Superior temporal gyrus (tissue), 1 donor: ENCODE measurements around the gene CACFD1.

ENCODE experiments used
- DNase-seq: peaks from one replicate; pipeline ENCODE4 v3.0.0-alpha.2; 2016; ENCODE audit errors: extremely low spot score

CACFD1 gene

DNA sequence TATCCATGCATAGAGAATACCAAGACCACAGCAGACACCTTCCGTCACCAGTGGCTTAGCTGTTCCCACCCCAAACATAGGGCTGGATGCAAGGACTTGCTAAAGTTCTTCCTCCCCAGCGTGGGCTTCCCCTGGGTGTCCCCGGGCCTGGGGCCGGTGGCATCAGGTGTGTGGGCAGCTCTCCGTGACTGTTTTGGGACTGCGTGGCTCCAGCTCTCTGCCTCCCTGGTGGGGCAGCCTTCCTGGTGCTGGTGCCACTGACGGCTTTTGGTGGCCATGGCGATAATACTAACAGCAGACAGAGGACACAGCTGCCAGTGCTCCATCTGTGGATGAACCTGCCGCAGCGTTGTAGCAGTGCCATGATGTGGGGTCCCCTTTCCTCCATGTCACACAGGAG lies 4.9 kb downstream of the CACFD1 start:
- DNase-seq: no peak

DNA sequence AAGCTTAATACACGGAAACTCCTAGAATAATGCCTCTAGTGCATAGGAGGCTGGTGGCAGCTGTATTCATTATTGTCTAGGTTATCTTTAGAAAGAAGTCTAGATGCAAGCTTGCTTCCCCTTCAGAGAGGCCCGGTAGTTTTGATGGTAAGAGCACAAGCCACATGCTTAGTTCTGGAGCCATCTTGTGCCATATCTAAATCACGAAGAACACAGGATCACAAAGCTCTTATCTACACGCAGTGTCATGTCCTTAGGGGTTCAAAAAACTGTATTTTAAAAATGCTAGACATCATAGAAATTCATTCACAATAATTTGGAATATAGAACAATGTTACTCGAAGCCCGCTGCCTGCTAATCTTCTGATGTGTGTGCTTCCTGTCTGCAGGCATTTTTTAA lies 6.2 kb downstream of the CACFD1 start:
- no peak for DNase-seq

DNA sequence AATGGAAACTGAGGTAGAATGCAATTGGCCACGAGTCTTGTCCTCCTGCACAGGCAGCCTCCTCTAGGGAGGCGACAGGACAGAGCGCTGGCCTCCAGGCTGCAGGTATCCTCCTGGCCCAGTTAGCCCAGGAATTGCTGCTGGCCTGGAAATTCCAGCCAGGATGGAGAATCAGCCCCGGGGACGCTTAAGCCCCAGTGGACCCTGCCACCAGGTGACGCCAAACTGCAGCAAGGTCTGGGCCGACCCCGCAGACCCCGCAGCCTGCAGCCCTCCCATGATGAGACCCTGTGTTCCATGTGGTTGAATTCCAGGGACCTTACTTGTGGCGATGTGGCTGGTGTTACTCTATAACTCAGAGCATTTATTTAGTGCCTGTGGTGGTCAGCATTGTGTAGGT lies 7.3 kb downstream of the CACFD1 start:
- DNase-seq: no peak

DNA sequence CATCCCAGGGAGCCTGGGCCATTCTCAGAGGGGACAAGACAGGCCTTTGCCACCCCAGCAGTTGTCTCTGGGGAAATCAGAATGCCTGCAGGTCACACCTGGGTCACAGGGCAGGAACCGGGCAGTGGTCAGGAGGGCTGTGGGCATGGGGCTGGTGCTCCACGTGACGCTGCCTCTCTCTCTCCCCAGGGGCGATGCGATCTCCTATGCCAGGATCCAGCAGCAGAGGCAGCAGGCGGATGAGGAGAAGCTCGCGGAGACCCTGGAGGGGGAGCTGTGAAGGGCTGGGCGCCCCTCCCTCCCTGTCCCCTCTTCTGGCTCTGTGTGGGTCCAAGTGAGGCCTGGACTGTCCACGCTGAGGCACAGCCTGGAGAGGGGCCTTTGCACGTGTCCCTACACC lies 8.6 kb downstream of the CACFD1 start:
- no peak for DNase-seq

DNA sequence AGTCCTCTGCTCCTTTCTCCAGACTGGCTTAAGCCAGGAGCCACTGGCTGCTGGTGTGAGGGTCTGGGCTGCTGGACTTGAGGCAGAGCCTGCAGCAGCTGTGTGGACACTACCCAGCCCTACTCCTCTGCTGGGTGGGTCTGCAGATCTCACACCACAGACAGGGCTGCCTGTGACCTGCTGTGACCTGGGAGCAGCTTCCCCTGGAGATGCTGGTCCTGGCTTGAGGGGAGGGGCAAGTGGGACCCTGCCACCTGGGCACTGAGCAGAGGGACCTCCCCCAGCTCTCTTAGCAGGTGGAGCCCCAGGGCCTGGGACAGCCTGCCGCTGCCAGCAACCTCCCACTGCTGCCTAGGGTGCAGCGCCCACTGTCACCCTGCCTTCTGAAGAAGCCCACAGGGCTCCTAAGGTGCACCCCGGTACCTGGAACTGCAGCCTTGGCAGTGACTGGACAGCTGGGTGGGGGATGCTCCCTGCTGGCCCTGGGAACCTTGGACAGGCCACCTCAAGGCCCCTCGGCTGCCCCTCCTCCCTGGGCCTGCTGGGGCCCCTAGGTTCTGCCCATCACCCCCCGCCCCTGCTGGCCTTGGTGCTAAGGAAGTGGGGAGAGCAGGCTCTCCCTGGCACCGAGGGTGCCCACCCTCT lies 9.1 kb downstream of the CACFD1 start:
- no peak for DNase-seq

DNA sequence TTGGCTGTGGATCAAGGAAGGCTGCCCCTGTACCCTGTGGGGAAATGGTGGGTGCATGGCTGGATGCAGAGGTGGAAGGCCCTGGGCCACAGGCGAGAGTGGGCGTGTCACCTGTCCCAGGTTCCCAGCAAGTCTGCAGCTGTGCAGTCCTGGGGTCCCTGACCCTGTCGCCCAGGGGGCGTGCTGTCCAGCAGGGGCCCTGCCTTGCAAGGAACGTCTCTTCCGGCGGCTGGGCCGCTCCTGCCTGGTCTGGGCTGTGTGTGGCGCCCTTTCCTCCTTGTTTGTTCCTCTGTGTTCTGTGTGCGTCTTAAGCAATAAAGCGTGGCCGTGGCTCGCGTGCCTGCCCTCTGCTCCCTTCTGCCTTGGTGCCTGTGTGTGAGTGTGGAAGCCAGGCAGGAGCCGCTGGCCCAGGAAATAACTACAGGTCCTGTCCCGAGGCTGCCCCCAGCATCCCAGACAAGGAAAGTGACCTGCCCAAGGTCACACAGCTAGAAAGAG lies 10.7 kb downstream of the CACFD1 start:
- no peak for DNase-seq

DNA sequence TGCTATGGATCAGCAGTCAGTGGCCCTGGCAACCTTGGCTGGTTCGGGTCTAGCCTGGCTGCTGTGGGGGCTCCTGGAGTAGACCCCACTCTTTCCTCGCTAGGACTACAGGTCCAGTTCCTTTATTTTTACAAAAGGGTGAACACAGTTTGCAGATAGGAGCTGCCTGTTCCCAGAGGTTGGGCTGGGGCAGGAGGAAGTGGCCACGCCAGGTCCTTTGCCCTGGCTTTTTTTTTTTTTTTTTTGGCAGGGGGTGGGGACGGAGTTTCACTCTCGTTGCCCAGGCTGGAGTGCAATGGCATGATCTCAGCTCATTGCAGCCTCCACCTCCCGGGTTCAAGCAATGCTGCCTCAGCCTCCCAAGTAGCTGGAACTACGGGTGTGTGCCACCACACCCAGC lies 11.2 kb downstream of the CACFD1 start:
- DNase-seq: no peak

DNA sequence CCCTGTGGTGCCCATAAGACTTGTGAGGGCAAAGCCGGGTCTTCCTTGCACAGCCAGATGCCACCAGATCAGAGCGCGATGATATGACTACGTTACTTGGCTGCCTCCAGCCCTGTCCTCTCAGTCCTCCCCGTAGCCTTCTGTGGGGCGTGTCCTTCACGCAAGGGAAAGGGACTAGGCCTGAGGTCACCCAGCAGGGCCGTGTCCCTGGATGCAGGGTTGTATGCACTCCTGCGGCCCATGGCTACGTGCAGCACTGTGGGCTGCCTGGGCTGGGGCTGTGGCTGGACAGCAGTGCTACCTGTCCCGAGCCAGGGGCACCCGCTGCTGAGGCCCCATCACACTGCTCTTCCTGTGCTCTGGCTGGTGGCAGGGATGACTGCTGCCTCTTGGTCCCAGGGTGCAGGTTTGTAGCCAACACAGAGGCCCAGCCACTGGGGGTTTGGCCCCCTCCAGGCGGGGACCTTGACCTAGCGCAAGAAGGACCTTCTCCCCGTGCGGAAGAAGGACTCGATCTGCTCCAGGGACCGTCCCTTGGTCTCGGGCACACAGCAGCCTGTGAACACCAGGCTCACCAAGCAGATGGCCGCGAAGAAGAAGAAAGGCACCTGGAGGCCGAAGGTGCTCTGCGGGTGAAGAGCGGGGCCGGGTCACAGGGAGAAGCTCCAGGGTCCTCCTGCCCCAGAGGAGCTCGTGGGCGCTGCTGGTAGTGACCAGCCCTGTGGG lies 11.9 kb downstream of the CACFD1 start:
- DNase-seq: no peak

DNA sequence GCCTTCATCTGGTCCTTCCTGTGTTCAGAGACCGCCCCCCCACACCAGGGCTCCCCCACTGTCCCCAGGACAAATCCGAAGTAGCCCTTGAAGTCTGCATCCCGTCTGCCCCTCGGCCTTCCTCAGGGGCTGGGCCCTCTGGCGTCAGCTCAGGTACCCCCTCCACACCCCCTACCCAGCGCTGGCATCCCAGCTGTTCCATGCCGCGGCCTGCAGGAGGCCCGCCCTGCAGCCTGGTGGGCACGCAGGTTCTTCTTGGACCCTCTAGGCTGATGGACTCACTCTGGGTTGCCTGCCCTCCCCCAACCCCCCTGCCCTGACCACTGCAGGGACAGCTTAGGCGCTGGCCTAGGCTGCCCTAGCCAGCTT lies 12.5 kb downstream of the CACFD1 start:
- no peak for DNase-seq

DNA sequence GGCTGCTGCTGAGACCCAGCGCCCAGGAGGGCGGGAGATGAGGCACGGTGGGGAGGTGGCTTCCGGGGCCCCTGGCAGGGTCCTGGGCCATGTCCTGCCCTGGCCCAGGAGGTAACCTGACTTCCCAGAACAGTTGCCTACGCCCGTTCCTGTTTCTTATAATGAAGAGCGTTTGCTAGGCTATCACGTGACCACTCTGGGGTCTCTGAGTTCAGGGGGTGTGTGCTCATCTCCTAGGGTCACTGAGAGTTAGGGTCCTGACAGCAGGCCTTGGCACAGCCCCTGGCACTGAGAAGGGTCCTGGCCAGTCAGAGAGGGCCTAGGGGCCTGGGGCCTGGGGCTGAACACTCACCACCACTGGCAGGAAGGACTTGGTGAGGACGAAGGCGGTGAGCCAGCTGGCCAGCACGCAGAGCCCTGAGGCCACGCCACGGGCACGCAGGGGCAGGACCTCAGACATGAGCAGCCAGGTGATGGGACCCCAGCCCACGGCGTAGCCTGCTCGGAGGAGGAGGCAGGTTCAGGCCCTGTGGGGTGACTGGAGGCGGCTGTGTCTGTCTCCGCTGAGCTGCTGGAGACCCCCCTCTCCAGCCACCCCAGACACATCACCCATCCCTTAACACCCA lies 13.1 kb downstream of the CACFD1 start:
- no peak for DNase-seq

DNA sequence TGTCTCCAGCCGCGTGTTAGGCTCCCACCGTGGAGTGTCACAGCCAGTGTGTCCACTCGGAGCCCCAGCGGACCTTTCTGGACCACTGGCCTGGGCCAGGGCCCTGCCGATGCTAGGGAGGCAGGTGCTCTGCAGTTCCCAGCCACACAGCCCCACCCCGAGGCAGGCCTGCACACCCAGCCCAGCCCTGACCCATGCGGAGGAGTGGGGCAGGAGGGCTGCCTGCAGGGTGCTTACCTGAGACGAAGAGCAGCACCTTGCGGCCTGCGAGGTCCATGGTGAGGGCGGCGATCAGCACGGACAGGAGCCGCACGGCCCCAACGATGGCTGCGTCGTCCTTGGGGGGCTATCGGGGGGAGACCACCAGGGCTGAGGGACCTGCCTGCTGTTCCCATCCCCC lies 14.0 kb downstream of the CACFD1 start:
- DNase-seq: no peak

DNA sequence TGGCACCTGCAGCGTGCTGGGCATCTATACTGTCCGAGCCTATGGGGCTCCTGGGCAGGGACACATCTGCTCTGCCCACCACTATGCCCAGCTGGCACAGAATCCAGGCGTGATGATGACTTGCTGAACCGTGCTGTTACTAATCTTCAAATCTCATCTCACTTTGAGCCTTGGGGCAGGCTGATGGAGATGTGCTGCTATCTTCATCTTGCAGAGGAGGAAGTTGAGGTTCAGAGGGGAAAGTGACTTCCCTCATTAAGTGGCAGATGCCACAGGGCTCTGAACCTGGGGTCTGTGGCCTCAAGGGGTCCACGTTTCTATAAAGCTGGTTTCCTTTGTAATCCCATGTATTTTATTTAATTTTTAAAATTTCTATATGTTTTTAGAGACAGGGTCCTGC lies 14.4 kb downstream of the CACFD1 start:
- DNase-seq: no peak

DNA sequence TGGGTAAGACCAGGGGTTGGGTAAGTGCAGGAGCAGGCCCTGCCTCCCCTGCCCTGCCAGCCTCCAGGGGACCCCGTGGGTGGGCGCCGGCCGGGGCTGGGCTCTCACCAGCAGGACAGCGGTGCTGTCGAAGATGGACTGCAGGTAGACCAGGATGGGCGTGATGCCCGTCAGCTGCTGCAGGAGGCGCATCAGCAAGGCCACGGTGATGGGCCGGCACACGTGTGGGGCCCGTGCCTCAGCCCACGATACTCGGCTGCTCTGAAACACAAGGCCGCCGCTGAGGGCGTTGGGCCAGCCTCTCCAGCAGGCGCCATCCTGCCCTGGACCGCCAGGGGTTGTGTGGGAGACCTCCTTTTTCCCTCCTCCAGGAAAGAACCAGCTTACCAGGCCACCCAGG lies 15.1 kb downstream of the CACFD1 start:
- DNase-seq: no peak

DNA sequence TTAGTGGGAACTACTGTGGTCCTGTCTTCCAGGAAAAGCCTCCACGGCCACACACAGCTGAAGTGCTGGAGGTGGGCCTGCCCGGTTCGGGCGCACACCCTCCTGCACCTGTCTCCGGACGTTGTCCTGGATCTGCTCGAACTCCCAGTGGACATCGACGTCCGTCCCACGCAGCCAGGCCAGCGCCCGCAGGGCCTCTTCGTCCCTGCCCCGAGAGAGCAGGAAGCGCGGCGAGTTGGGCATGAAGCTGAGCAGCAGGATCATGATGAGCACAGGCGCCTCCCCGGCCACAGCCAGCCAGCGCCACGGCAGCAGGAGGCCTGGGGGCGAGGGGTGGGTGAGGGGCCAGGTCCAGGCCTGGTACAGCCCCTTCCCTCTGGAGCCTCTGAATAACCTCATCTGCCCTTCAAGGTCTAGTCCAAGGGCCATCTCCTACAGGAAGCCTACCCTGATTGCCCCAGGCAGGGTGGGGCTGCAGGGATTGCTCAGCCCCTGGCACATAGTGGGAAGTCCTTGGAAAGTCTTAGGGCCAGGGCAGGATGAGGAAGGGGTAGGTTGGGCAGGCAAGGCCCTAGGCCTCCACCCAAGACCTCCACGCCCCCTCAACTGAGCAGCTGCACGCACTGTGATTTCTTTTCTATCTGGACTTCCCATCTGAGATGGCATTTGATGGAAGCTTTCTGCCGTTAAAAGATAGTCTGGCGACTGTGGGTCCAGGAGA lies 15.7 kb downstream of the CACFD1 start:
- DNase-seq: no peak

DNA sequence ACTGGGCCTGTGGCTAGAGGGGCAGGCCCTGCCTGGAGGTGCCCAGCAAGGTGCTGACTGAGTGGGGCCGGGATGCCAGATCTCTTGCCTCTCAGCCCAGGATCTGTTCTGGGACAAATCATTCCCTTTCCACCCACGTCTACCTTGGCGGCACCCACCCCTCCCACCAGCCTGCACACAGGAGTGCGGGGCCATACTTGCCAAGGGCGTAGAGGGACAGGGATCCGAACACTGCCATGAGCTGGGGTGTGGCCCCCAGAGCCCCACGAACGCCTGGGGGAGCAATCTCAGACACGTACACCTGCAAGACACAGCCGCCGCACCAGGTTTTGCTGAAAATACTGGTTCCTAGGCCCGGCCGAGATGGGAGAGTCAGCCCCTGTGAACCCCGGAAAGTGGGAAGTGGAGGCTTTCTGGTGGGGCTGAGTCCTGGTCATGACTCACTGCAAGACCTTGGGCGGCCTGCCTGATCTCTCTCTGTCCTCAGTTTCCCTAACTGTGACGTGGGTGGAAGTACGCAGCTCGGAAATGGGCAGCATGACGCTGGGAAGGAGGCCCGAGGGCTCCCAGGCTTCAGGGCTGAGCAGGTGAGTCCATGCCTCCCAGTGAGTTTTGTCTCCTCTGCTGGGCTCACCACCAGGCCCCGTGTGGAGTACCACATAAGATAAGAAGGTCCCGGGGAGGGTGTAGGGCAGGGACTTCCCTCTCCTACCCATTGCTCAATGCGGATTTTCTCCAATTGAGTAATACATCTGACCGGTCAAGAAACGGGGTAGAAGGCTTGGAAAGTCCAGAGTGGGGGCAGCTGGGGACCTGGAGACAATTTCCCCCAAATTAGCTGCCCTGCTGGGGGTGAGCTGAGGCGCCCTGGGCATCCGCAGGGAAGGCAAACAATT lies 16.5 kb downstream of the CACFD1 start:
- DNase-seq: no peak

DNA sequence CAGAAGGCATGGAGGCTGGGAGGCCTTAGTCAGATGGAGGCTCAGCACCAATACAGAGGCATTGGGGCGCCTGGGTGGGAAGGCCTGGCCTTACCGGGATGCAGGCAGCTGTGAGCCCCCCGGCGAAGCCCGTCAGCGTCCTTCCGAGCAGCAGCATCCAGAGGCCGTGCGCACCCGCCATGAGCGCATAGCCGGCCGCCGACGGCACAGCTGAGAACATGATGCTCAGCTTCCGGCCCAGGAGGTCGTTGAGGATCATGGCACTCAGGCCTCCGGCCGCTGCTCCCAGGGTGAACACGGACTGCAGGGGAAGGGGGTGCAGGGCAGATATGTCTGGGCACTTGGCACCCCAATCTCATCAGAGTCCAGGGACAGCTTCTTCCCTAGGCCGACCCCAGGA lies 17.2 kb downstream of the CACFD1 start:
- no peak for DNase-seq

DNA sequence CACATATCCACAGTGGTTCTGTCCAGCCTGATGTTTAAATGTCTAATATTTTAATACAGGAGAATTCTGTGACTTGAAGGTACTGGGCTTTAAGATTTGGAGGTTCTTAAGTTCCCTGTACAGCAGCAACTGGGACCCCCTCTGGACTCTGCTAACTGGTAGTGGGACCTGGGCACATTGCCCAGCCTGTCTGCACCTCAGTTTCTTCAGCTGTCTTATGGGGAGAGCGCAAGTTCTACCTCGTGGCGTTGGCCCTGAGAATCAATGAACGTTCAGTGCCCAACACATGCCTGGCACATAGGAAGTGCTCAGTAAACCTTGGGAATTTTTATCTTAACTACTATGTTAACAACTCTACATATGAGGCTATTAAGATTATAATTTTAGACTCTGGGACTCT lies 17.7 kb downstream of the CACFD1 start:
- DNase-seq: no peak

DNA sequence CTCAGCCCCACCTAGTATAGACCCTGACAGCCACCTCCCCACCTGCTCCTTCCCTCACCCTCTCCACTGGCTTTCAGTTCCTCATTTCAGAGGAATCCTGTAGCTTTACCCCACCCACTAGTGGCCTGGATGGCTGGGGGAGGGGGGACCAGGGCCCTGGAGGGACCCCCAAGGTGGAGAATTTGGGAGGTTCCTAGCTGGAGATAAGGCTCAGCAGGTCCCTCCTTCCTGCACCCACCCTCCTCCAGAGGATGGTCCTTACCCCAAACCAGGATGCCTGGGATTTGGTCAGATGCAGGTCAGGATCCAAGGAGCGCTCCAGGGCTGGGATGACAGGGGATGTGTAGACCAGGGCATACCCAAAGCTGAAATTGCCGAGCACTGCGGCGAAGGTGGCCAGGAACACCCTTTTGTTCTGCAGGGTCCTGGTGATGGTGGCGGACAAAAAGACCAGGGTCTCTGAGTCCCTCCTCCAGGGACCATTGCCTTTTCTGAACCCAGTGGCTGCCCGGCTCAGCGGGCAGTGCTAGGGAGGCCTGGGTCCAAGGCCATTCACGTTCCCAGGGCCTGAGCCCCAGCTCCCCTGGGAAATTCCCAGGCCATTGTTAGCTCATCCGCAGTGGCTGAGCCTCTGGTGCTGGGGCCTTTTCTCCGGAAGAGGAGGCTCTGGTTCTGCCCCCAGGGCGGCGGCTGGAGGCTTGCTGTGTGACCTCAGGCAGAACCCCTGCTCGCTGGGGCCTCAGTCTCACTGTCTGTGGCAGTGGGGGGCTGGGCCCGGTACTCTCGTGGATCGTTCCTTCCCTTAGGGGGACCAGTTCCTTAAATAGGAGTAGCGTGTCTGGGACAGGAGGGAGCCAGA lies 18.4 kb downstream of the CACFD1 start:
- DNase-seq: no peak

DNA sequence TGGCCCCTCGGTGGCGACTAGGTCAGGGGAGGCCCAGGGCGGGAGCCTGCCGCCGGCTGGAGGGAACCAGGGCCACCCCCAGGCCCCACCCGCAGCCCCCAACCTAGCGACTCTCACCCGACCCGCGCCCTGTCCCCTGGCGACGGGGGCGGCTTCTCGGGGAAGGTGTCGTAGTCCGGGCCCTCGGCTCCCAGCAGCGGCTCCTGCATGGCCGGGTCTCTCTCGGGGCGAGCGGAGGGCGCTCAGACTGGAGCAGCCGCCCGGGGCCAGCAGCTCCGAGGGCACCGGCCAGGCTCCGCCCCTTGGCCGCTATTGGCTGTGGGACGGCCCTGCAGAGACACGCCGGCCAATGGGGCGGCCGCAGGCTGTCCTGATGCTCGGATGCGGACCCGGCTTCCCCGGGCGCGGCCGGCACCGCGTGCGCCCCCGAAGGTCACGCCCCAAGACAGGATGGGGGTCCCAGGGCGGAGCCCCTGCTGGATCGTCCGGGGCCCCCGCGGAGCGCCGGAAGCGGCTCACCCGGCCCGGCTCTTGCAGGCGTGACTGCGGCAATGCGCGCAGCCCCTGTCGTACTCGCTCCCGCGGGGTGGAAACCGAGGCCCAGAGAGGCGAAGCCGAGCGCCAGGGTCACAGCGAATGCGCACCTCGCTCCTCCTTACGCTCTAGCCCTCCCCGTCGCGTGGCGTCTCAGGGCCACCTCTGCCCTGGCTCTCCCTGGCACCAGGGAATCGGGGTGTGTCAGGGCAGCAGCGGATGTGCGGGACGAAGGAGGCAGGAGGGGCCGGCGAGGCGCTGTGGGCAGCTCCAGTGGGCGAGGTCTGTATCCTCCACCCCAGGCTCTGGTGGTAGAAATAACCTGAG lies 19.3 kb downstream of the CACFD1 start, which contains the start of gene SLC2A6:
Gene SLC2A6, minus strand, starts transcription at position 249 of the 861 bp plus-strand sequence. Its CDS starts 40 bp downstream, at position 209.
- peak; percentile 88 for DNase-seq
